K562 (cell line): ENCODE measurements around the gene TMEM143. TPM values are rescaled to one million over a fixed set of nuclear protein-coding genes. Genes with fewer than 3 reads are reported as not detected.
A peak's percentile ranks its signal among the peaks of the same experiment; 100 is the strongest.

Source experiments
- ARID3B ChIP-seq: fragments of 250-450 bp; sonication (Bioruptor Pico); IDR thresholded peaks from 2 replicates; pipeline ENCODE4 v1.4.0; 2020; ENCODE audit warnings: borderline replicate concordance
- CTBP1 ChIP-seq: fragments of 450-650 bp; IDR thresholded peaks from 2 replicates; pipeline ENCODE4 v1.6.1; 2016; ENCODE audit warnings: borderline replicate concordance
- EHMT2 ChIP-seq: fragments of 450-650 bp; IDR thresholded peaks from 2 replicates; pipeline ENCODE4 v1.6.1; 2018; ENCODE audit warnings: antibody characterized with exemption
- IRF1 ChIP-seq: sonication (generic); formaldehyde crosslinking; IDR thresholded peaks from 2 replicates; pipeline ENCODE4 v1.8.0; 2022; ENCODE audit warnings: missing genetic modification reagents, mild to moderate bottlenecking, borderline replicate concordance
- NR2C2 ChIP-seq, 2 experiments: fragments of 200-800 bp in 1 of 2; sonication (Bioruptor generic) in 1 of 2; sonication (generic) in 1 of 2; formaldehyde crosslinking in 1 of 2; IDR thresholded peaks; 2 replicates each; pipeline versions ENCODE4 v1.6.1 to v1.8.0; 2016 to 2022; ENCODE audit warnings: mild to moderate bottlenecking in 1 of 2, missing compliant biosample characterization in 1 of 2, missing genetic modification characterization in 1 of 2, missing genetic modification reagents in 1 of 2
- SETDB1 ChIP-seq: IDR thresholded peaks from one replicate; pipeline ENCODE4 v1.6.1; 2012; ENCODE audit warnings: low read length, control low read depth, inconsistent platforms
- SMARCC2 ChIP-seq: fragments of 450-650 bp; IDR thresholded peaks from 2 replicates; pipeline ENCODE4 v1.6.1; 2017; ENCODE audit warnings: antibody characterized with exemption, moderate library complexity, mild to moderate bottlenecking, low read depth
- SRSF1 ChIP-seq: fragments of 200-400 bp; formaldehyde crosslinking; IDR thresholded peaks from 2 replicates; pipeline ENCODE4 v1.6.1; 2017; ENCODE audit warnings: mild to moderate bottlenecking, low read depth, low read length, moderate library complexity
- TCF7L2 ChIP-seq: fragments of 150-350 bp; IDR thresholded peaks from 2 replicates; pipeline ENCODE4 v1.6.1; 2016; ENCODE audit warnings: low read depth, mild to moderate bottlenecking, low read length, moderate library complexity
- THRB ChIP-seq: fragments of 450-650 bp; formaldehyde crosslinking; conservative IDR thresholded peaks from 2 replicates; pipeline ENCODE4 v1.4.0; 2022; ENCODE audit warnings: mild to moderate bottlenecking, missing genetic modification characterization
- TOE1 ChIP-seq, 2 experiments: fragments of 450-650 bp in 1 of 2; sonication (generic) in 1 of 2; formaldehyde crosslinking in 1 of 2; IDR thresholded peaks; 2 replicates each; pipeline versions ENCODE4 v1.7.1 to v1.8.0; 2016 to 2022; ENCODE audit warnings: borderline replicate concordance in 2 of 2, mild to moderate bottlenecking in 2 of 2, antibody characterized with exemption in 1 of 2, inconsistent platforms in 1 of 2, low read depth in 1 of 2, missing genetic modification reagents in 1 of 2, moderate library complexity in 1 of 2
- ZBTB11 ChIP-seq, 3 experiments: fragments of 200-800 bp in 1 of 3; fragments of 250-450 bp in 1 of 3; fragments of 450-650 bp in 1 of 3; sonication (Bioruptor Pico) in 1 of 3; sonication (Bioruptor generic) in 1 of 3; formaldehyde crosslinking in 1 of 3; IDR thresholded peaks; 2 replicates each; pipeline versions ENCODE4 v1.6.1 to v1.8.0; 2016 to 2022; ENCODE audit warnings: mild to moderate bottlenecking in 2 of 3, missing genetic modification characterization in 2 of 3, missing compliant biosample characterization in 1 of 3, moderate library complexity in 1 of 3
- ZBTB49 ChIP-seq: sonication (generic); formaldehyde crosslinking; IDR thresholded peaks from 2 replicates; pipeline ENCODE4 v1.8.0; 2022; ENCODE audit warnings: missing genetic modification reagents, mild to moderate bottlenecking, borderline replicate concordance
- ZNF239 ChIP-seq: fragments of 250-450 bp; sonication (Bioruptor Pico); IDR thresholded peaks from 2 replicates; pipeline ENCODE4 v1.4.0; 2020; ENCODE audit warnings: mild to moderate bottlenecking
- polyA plus RNA-seq, 8 experiments: library from polyadenylated mRNA; depleted of rRNA in 4 of 8; stranded (reverse) in 5 of 8; unstranded in 3 of 8; fragments of >200 nt; fragmentation: Nextera tagmentation in 2 of 8; fragmentation: Illumina TruSeq in 1 of 8; extraction: Ambion mirVana in 2 of 8; extraction: Trizol in 1 of 8; gene quantifications; 2 replicates each; pipeline versions ENCODE4 v1.2.1 to v1.2.3, GENCODE V29; 2011 to 2014; ENCODE audit warnings: inconsistent platforms in 1 of 8, missing spikeins in 1 of 8
- total RNA-seq, 7 experiments: library from RNA; depleted of rRNA in 6 of 7; stranded (reverse); fragments of >200 nt in 6 of 7; fragmentation: Illumina TruSeq in 2 of 7; extraction: Trizol in 2 of 7; gene quantifications; 2 replicates each; pipeline versions ENCODE4 v1.2.1 to v1.2.3, GENCODE V29; 2011 to 2021; ENCODE audit warnings: low replicate concordance in 1 of 7

The TMEM143 gene
- total and polyA plus RNA-seq, 9 of the 15 experiments (the other 6 are each of a cell fraction or from before 2014, with no cell fraction given), result 0.66 to 8.8 (median 4.3) TPM

- TF ChIP-seq IRF1 (CRISPR knock-in tag) (no peak), EHMT2 (no peak), SMARCC2 (no peak), ZBTB11 (CRISPR knock-in tag; IDR thresholded peaks at IDR 0.05) (no peak), SRSF1 (no peak), TOE1 (IDR thresholded peaks at IDR 0.05; ENCODE audit: borderline replicate concordance) (no peak; the same call in 1 of the 2 replicates), TOE1 (CRISPR knock-in tag; IDR thresholded peaks at IDR 0.05; ENCODE audit: borderline replicate concordance, low read depth) (no peak), ZNF239 (CRISPR knock-in tag) (no peak), THRB (CRISPR knock-in tag) (no peak), ZBTB49 (CRISPR knock-in tag) (no peak), SETDB1 (no peak), TCF7L2 (no peak), ARID3B (CRISPR knock-in tag) (no peak), CTBP1 (peak; percentile 37), NR2C2 (CRISPR knock-in tag; IDR thresholded peaks at IDR 0.05) (no peak), NR2C2 (tag; IDR thresholded peaks at IDR 0.05) (peak; percentile 75; the same call in 1 of the 2 replicates)
Measured at GRCh38 chr19:48391100-48392005, 27.6 kb upstream of the TMEM143 start, which contains the start of gene KDELR1 (continued).
